Neural progenitor cell (in vitro differentiated cells): ENCODE results near the gene LYZL2. TPM values are rescaled to one million over a fixed set of nuclear protein-coding genes. Genes with fewer than 3 reads are reported as not detected.

Experiments
- DNase-seq: peaks from one replicate; pipeline ENCODE4 v3.0.0-alpha.2; 2016; ENCODE audit warnings: low spot score
- H2AFZ ChIP-seq: fragments of 200-600 bp; sonication (generic); replicated peaks from 2 replicates; pipeline ENCODE4 v1.6.1; 2016; ENCODE audit warnings: antibody characterized with exemption
- H3F3A ChIP-seq: fragments of 200-600 bp; sonication (generic); 2 replicates; pipeline ENCODE4 v1.6.1; 2016; ENCODE audit warnings: antibody characterized with exemption, low read depth
- H3K27ac ChIP-seq: fragments of 200-600 bp; sonication (generic); 2 replicates; pipeline ENCODE4 v1.5.1; 2016; ENCODE audit warnings: mild to moderate bottlenecking
- H3K27me3 ChIP-seq: fragments of 200-600 bp; sonication (generic); 2 replicates; pipeline ENCODE4 v1.6.1; 2016; ENCODE audit warnings: mild to moderate bottlenecking, moderate library complexity
- H3K36me3 ChIP-seq: fragments of 200-600 bp; sonication (generic); 2 replicates; pipeline ENCODE4 v1.5.1; 2016
- H3K4me1 ChIP-seq: fragments of 200-600 bp; sonication (generic); 2 replicates; pipeline ENCODE4 v1.6.1; 2016; ENCODE audit warnings: mixed run types
- H3K4me2 ChIP-seq: fragments of 200-600 bp; sonication (generic); 2 replicates; pipeline ENCODE4 v1.6.1; 2016
- H3K4me3 ChIP-seq: fragments of 200-600 bp; sonication (generic); 2 replicates; pipeline ENCODE4 v1.5.1; 2016
- H3K79me2 ChIP-seq: fragments of 200-600 bp; sonication (generic); 2 replicates; pipeline ENCODE4 v1.6.1; 2016; ENCODE audit warnings: low read depth
- H3K9ac ChIP-seq: fragments of 200-600 bp; sonication (generic); 2 replicates; pipeline ENCODE4 v1.6.1; 2016
- H3K9me3 ChIP-seq: fragments of 200-600 bp; sonication (generic); 2 replicates; pipeline ENCODE4 v1.5.1; 2016; ENCODE audit warnings: low read depth
- H4K20me1 ChIP-seq: fragments of 200-600 bp; sonication (generic); 2 replicates; pipeline ENCODE4 v1.6.1; 2016; ENCODE audit warnings: low read depth
- H3K27ac Mint-ChIP-seq: 3 replicates; pipeline ENCODE4 v1.8.0; 2021; ENCODE audit warnings: mixed read lengths
- H3K27me3 Mint-ChIP-seq: 2 replicates; pipeline ENCODE4 v1.8.0; 2022; ENCODE audit warnings: low read depth, mild to moderate bottlenecking, inconsistent platforms, moderate library complexity, mixed read lengths; ENCODE audit not compliant: insufficient read depth
- H3K36me3 Mint-ChIP-seq: 3 replicates; pipeline ENCODE4 v1.8.0; 2021; ENCODE audit warnings: mixed read lengths
- H3K4me1 Mint-ChIP-seq: 3 replicates; pipeline ENCODE4 v1.8.0; 2021; ENCODE audit warnings: mixed read lengths
- H3K4me3 Mint-ChIP-seq: 3 replicates; pipeline ENCODE4 v1.8.0; 2021; ENCODE audit warnings: mild to moderate bottlenecking, moderate library complexity, mixed read lengths
- H3K9me3 Mint-ChIP-seq: 3 replicates; pipeline ENCODE4 v1.8.0; 2020; ENCODE audit warnings: mixed read lengths
- CTCF ChIP-seq: fragments of 200-600 bp; sonication (generic); IDR thresholded peaks from 2 replicates; pipeline ENCODE4 v1.5.1; 2017; ENCODE audit warnings: antibody characterized with exemption, mild to moderate bottlenecking
- EZH2 ChIP-seq: fragments of 200-600 bp; sonication (generic); IDR thresholded peaks from 2 replicates; pipeline ENCODE4 v1.6.1; 2017; ENCODE audit warnings: antibody characterized with exemption, mild to moderate bottlenecking, moderate library complexity
- EZH2phosphoT487 ChIP-seq: fragments of 200-600 bp; sonication (generic); IDR thresholded peaks from 2 replicates; pipeline ENCODE4 v1.6.1; 2017; ENCODE audit warnings: antibody characterized with exemption
- total RNA-seq: library from RNA; depleted of rRNA; stranded (reverse); fragments of >200 nt; gene quantifications from 2 replicates; pipeline ENCODE4 v1.2.3, GENCODE V29; 2015; ENCODE audit warnings: low replicate concordance

Gene LYZL2
- total RNA-seq, 1 donor from 2014 or later: not detected

GRCh38 chr10:30576641-30577040, 52.9 kb downstream of the LYZL2 start:
- H3K27ac ChIP-seq: no peak overlapping the region
- no peaks in the 10 kb centered on the region for H4K20me1 ChIP-seq
- no peak for DNase-seq
- H3K9me3 Mint-ChIP-seq: peaks cover 2% of the 10 kb centered on the region
- H3K36me3 Mint-ChIP-seq: no peaks in the 10 kb centered on the region
- H2AFZ ChIP-seq: no peak overlapping the region
- peaks cover 27% of the 10 kb centered on the region for H3K4me1 ChIP-seq
- no peak overlapping the region for H3K9ac ChIP-seq
- H3F3A ChIP-seq: peaks cover 11% of the 10 kb centered on the region
- peaks cover 32% of the 10 kb centered on the region for H3K4me1 Mint-ChIP-seq
- H3K27me3 ChIP-seq: no peaks in the 10 kb centered on the region
- no peak for TF ChIP-seq EZH2
- no peaks in the 10 kb centered on the region for H3K79me2 ChIP-seq
- no peaks in the 10 kb centered on the region for H3K36me3 ChIP-seq
- peaks cover 9% of the 10 kb centered on the region for H3K27me3 Mint-ChIP-seq
- H3K4me3 ChIP-seq: no peak overlapping the region
- H3K4me2 ChIP-seq: no peak overlapping the region
- H3K4me3 Mint-ChIP-seq: no peak overlapping the region
- H3K9me3 ChIP-seq: no peaks in the 10 kb centered on the region
- H3K27ac Mint-ChIP-seq: no peak overlapping the region

GRCh38 chr10:30574432-30574796, 55.1 kb downstream of the LYZL2 start:
- Histone ChIP-seq H2AFZ (no peak overlapping the region), H3K79me2 (no peaks in the 10 kb centered on the region), H3K9me3 (no peaks in the 10 kb centered on the region), H3K9ac (no peak overlapping the region), H3K4me1 (peaks cover 16% of the 10 kb centered on the region), H3K27ac (no peak overlapping the region), H4K20me1 (no peaks in the 10 kb centered on the region), H3K4me3 (no peak overlapping the region), H3K27me3 (no peaks in the 10 kb centered on the region), H3F3A (peaks cover 3% of the 10 kb centered on the region), H3K36me3 (no peaks in the 10 kb centered on the region), H3K4me2 (no peak overlapping the region)
- peaks cover 13% of the 10 kb centered on the region for H3K9me3 Mint-ChIP-seq
- no peak for TF ChIP-seq EZH2
- no peak for TF ChIP-seq CTCF
- TF ChIP-seq EZH2phosphoT487: no peak
- no peak overlapping the region for H3K27ac Mint-ChIP-seq
- H3K27me3 Mint-ChIP-seq: peaks cover 6% of the 10 kb centered on the region
- no peak for DNase-seq
- H3K36me3 Mint-ChIP-seq: no peaks in the 10 kb centered on the region
- no peak overlapping the region for H3K4me3 Mint-ChIP-seq
- peaks cover 20% of the 10 kb centered on the region for H3K4me1 Mint-ChIP-seq

- DNase-seq: no peak
- peaks cover 6% of the 10 kb centered on the region for H3K27me3 Mint-ChIP-seq
- Histone ChIP-seq H3K4me2 (no peak overlapping the region), H3K36me3 (no peaks in the 10 kb centered on the region), H4K20me1 (no peaks in the 10 kb centered on the region), H3K4me3 (no peak overlapping the region), H3K9ac (no peak overlapping the region), H3K27me3 (no peaks in the 10 kb centered on the region), H3K27ac (no peak overlapping the region), H3K79me2 (no peaks in the 10 kb centered on the region), H3K9me3 (no peaks in the 10 kb centered on the region), H3K4me1 (peaks cover 11% of the 10 kb centered on the region), H3F3A (no peaks in the 10 kb centered on the region), H2AFZ (no peak overlapping the region)
- H3K4me3 Mint-ChIP-seq: no peak overlapping the region
- TF ChIP-seq CTCF (no peak), EZH2 (no peak), EZH2phosphoT487 (no peak)
- H3K9me3 Mint-ChIP-seq: peaks cover 13% of the 10 kb centered on the region
- H3K4me1 Mint-ChIP-seq: peaks cover 14% of the 10 kb centered on the region
- H3K36me3 Mint-ChIP-seq: no peaks in the 10 kb centered on the region
- H3K27ac Mint-ChIP-seq: no peak overlapping the region
These were observed 55.7 kb downstream of the LYZL2 start for GRCh38 chr10:30573721-30574431.

- no peaks in the 10 kb centered on the region for H3K4me1 ChIP-seq
- Mint-ChIP-seq H3K36me3 (no peaks in the 10 kb centered on the region), H3K4me1 (no peaks in the 10 kb centered on the region), H3K9me3 (peaks cover 13% of the 10 kb centered on the region), H3K4me3 (no peak overlapping the region), H3K27me3 (peaks cover 4% of the 10 kb centered on the region), H3K27ac (no peak overlapping the region)
- H3K27ac ChIP-seq: no peak overlapping the region
- H3K4me2 ChIP-seq: no peak overlapping the region
- no peak overlapping the region for H3K9ac ChIP-seq
- no peaks in the 10 kb centered on the region for H3K27me3 ChIP-seq
- H3K36me3 ChIP-seq: no peaks in the 10 kb centered on the region
- H3F3A ChIP-seq: no peaks in the 10 kb centered on the region
- H4K20me1 ChIP-seq: no peaks in the 10 kb centered on the region
- no peak for DNase-seq
- H2AFZ ChIP-seq: no peak overlapping the region
- H3K4me3 ChIP-seq: no peak overlapping the region
- no peaks in the 10 kb centered on the region for H3K9me3 ChIP-seq
- no peaks in the 10 kb centered on the region for H3K79me2 ChIP-seq
- TF ChIP-seq EZH2phosphoT487 (no peak), EZH2 (no peak), CTCF (no peak)
These were observed 64.1 kb downstream of the LYZL2 start for GRCh38 chr10:30565449-30565848.
